Esophagus (tissue), 2 donors: ENCODE results near the gene KLHDC8B. TPM values are rescaled to one million over a fixed set of nuclear protein-coding genes. Genes with fewer than 3 reads are reported as not detected.
A peak's percentile ranks its signal among the peaks of the same experiment; 100 is the strongest.
"Not testable (repeated sequence)": the region's sequence is repeated elsewhere in the genome, so short reads cannot be mapped to it uniquely, and the experiment has no call there.

ENCODE experiments used
- H3K27ac ChIP-seq, 2 donors: one replicate each; pipeline ENCODE4 v1.5.1; 2013; ENCODE audit warnings: low read depth in 2 of 2, mild to moderate bottlenecking in 2 of 2, inconsistent platforms in 1 of 2, low read length in 1 of 2, moderate library complexity in 1 of 2
- H3K27me3 ChIP-seq, 2 donors: one replicate each; pipeline ENCODE4 v1.6.1; 2013; ENCODE audit warnings: low read length in 2 of 2, control low read depth in 1 of 2, mild to moderate bottlenecking in 1 of 2; ENCODE audit not compliant: insufficient read depth in 2 of 2, control insufficient read depth in 1 of 2
- H3K36me3 ChIP-seq, 2 donors: one replicate each; pipeline ENCODE4 v1.6.1; 2013; ENCODE audit warnings: low read length in 1 of 2; ENCODE audit not compliant: control insufficient read depth in 2 of 2, insufficient read depth in 2 of 2
- H3K4me1 ChIP-seq, 2 donors: one replicate each; pipeline ENCODE4 v1.6.1; 2013; ENCODE audit warnings: low read length in 1 of 2; ENCODE audit not compliant: control insufficient read depth in 2 of 2, insufficient read depth in 2 of 2
- H3K4me3 ChIP-seq, 2 donors: one replicate each; pipeline ENCODE4 v1.5.1; 2013; ENCODE audit warnings: low read length in 2 of 2, mild to moderate bottlenecking in 2 of 2, low read depth in 1 of 2, moderate library complexity in 1 of 2
- H3K9me3 ChIP-seq, 2 donors: one replicate each; pipeline ENCODE4 v1.6.1; 2013; ENCODE audit warnings: mild to moderate bottlenecking in 2 of 2, low read depth in 1 of 2, low read length in 1 of 2, moderate library complexity in 1 of 2; ENCODE audit not compliant: control insufficient read depth in 2 of 2, insufficient read depth in 1 of 2
- WGBS, 2 donors: extraction: QIAGEN DNeasy Blood & Tissue Kit; methylation state at CpG; one replicate each; pipeline ENCODE4 v1.1.7; 2013; 5-methylcytosine and 5-hydroxymethylcytosine counted together
- polyA plus RNA-seq, 2 donors: library from polyadenylated mRNA; stranded (reverse); fragments of 200-250 nt; gene quantifications; one replicate each; pipeline ENCODE4 v1.2.3, GENCODE V29; 2013
- donor health status: healthy with polysubstance abuse.
- donor health status: Bipolar disorder and iron deficiency.

KLHDC8B gene
- polyA plus RNA-seq, 2 donors: 24.5 to 39.0 TPM

DNA sequence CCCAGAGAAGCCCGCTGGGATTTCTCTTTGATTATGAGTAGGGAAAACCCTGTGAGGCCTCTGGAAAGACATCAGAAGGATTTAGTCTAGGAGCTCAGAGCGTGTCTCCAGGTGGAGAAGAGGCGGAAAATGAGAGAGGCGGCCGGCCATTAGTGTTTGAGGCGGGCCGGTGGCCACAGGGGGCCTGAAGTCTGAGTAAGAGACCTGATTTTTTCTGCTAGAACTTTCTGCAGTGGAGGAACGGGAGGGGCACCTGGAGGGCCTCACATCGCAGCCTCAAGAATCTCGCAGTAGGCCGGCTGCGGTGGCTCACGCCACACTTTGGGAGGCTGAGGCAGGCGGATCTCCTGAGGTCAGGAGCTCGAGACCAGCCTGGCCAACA, 28.5 kb downstream of the KLHDC8B start:
- no peaks in the 10 kb centered on the region for H3K36me3 ChIP-seq
- H3K4me1 ChIP-seq: peaks cover 0 to 3% of the 10 kb centered on the region in 2 donors
- no peaks in the 10 kb centered on the region for H3K27me3 ChIP-seq
- peak overlapping the region in 1 of 2 donors; percentile 42 for H3K27ac ChIP-seq
- peak overlapping the region; percentile 25 to 27 for H3K4me3 ChIP-seq
- 81 to 84% methylated on average over 15 of the region's 15 CpGs for WGBS, 2 donors
- H3K9me3 ChIP-seq: no peaks in the 10 kb centered on the region

DNA sequence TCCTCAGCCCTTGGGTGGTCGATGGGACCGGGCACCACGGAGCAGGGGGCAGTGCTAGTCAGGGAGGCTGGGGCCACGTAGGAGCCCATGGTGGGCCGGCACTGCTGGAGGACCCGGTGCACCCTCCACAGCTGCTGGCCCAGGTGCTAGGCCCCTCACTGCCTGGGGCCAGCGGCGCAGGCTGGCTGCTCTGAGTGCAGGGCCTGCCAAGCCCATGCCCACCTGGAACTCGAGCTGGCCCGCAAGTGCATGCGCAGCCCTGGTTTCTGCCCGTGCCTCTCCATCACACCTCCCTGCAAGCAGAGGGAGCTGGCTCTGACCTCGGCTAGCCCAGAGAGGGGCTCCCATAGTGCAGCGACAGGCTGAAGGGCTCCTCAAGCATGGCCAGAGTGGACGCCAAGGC, 42.1 kb downstream of the KLHDC8B start:
- peaks cover 0 to 5% of the 10 kb centered on the region in 2 donors for H3K4me1 ChIP-seq
- 96% methylated on average over 15 of the region's 15 CpGs for WGBS, 2 donors
- no peak overlapping the region for H3K27ac ChIP-seq
- H3K4me3 ChIP-seq: no peak overlapping the region
- no peaks in the 10 kb centered on the region for H3K36me3 ChIP-seq
- no peaks in the 10 kb centered on the region for H3K9me3 ChIP-seq
- no peaks in the 10 kb centered on the region for H3K27me3 ChIP-seq

- Histone ChIP-seq H3K4me1 (peaks cover 0 to 5% of the 10 kb centered on the region in 2 donors), H3K9me3 (no peaks in the 10 kb centered on the region), H3K36me3 (no peaks in the 10 kb centered on the region), H3K27ac (no peak overlapping the region), H3K27me3 (no peaks in the 10 kb centered on the region), H3K4me3 (no peak overlapping the region)
- 85 to 88% methylated on average over 2 of the region's 2 CpGs for WGBS, 2 donors
These were observed 42.6 kb downstream of the KLHDC8B start for GRCh38 chr3:49213998-49214397.

- H3K4me1 ChIP-seq, H3K36me3 ChIP-seq, H3K4me3 ChIP-seq, H3K27ac ChIP-seq, H3K9me3 ChIP-seq, H3K27me3 ChIP-seq: not testable (repeated sequence)
- WGBS, 2 donors: 82 to 83% methylated on average over 3 of the region's 3 CpGs
These were observed 45.3 kb downstream of the KLHDC8B start for GRCh38 chr3:49216687-49217086.

DNA sequence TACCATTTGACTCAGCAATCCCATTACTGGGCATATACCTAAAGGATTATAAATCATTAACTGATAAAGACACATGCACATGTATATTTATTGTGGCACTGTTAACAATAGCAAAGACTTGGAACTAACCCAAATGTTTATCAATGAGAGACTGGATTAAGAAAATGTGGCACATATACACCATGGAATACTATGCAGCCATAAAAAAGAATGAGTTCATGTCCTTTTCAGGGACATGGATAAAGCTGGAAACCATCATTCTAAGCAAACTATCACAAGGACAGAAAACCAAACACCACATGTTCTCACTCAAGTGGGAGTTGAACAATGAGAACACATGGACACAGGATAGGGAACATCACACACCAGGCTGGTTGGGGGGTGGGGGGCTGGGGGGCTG, 45.7 kb downstream of the KLHDC8B start:
- not testable (repeated sequence) for H3K4me1 ChIP-seq, H3K4me3 ChIP-seq, H3K27ac ChIP-seq, H3K36me3 ChIP-seq, H3K9me3 ChIP-seq, H3K27me3 ChIP-seq

- H3K9me3 ChIP-seq: no peaks in the 10 kb centered on the region
- no peaks in the 10 kb centered on the region for H3K36me3 ChIP-seq
- H3K27ac ChIP-seq: peak overlapping the region; percentile 48 to 58
- no peak overlapping the region for H3K4me3 ChIP-seq
- WGBS, 2 donors: 55 to 56% methylated on average over 7 of the region's 7 CpGs
- no peaks in the 10 kb centered on the region for H3K27me3 ChIP-seq
- peaks cover 0 to 5% of the 10 kb centered on the region in 2 donors for H3K4me1 ChIP-seq
These were observed 46.5 kb downstream of the KLHDC8B start for GRCh38 chr3:49217688-49218470.

- H3K27me3 ChIP-seq, H3K36me3 ChIP-seq, H3K4me3 ChIP-seq, H3K4me1 ChIP-seq, H3K9me3 ChIP-seq: not testable (repeated sequence)
- 11 to 16% methylated on average over 6 of the region's 6 CpGs for WGBS, 2 donors
- H3K27ac ChIP-seq: peak overlapping the region; percentile 79 to 80
These were observed 47.1 kb downstream of the KLHDC8B start for GRCh38 chr3:49218471-49218989.

GRCh38 chr3:49219132-49219531, 47.7 kb downstream of the KLHDC8B start:
- no peaks in the 10 kb centered on the region for H3K27me3 ChIP-seq
- H3K4me3 ChIP-seq: no peak overlapping the region
- 84 to 88% methylated on average over 6 of the region's 6 CpGs for WGBS, 2 donors
- H3K36me3 ChIP-seq: no peaks in the 10 kb centered on the region
- H3K27ac ChIP-seq: peak overlapping the region; percentile 79 to 80
- peaks cover 0 to 5% of the 10 kb centered on the region in 2 donors for H3K4me1 ChIP-seq
- H3K9me3 ChIP-seq: no peaks in the 10 kb centered on the region

DNA sequence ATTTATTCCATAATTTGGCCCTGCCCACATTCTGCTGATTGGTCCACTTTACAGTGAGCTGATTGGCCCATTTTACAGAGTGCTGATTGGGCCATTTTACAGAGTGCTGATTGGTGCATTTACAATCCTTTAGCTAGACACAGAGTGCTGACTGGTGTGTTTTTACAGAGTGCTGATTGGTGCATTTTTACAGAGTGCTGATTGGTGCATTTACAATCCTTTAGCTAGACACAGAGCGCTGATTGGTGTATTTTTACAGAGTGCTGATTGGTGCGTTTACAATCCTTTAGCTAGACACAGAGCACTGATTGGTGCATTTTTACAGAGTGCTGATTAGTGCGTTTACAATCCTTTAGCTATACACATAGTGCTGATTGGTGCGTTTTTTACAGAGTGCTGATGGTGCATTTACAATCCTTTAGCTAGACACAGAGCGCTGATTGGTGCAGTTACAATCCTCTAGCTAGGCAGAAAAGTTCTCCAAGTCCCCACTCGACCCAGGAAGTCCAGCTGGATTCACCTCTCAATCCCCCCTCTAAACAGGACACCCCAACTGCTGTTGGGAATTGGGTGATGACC, 49.7 kb downstream of the KLHDC8B start:
- H3K36me3 ChIP-seq, H3K4me1 ChIP-seq, H3K27me3 ChIP-seq, H3K4me3 ChIP-seq, H3K9me3 ChIP-seq: not testable (repeated sequence)
- WGBS, 2 donors: 89 to 91% methylated on average over 6 of the region's 6 CpGs
- peak overlapping the region; percentile 84 to 93 for H3K27ac ChIP-seq

GRCh38 chr3:49222002-49222401, 50.6 kb downstream of the KLHDC8B start:
- Histone ChIP-seq H3K36me3 (no peaks in the 10 kb centered on the region), H3K9me3 (no peaks in the 10 kb centered on the region), H3K4me1 (peaks cover 0 to 5% of the 10 kb centered on the region in 2 donors), H3K27me3 (no peaks in the 10 kb centered on the region), H3K4me3 (no peak overlapping the region), H3K27ac (peak overlapping the region; percentile 88 to 93)
- WGBS, 2 donors: 62% methylated on average over 3 of the region's 3 CpGs
